HEK293 (cell line): ENCODE data around the gene SLC16A4.

Experiments
- GFI1B ChIP-seq: fragments of 450-650 bp; formaldehyde crosslinking; IDR thresholded peaks from 2 replicates; pipeline ENCODE4 v1.5.1; 2016; ENCODE audit warnings: missing biosample characterization, missing genetic modification characterization
- KLF8 ChIP-seq: fragments of 450-650 bp; formaldehyde crosslinking; IDR thresholded peaks from 2 replicates; pipeline ENCODE4 v1.5.1; 2016; ENCODE audit warnings: missing biosample characterization, missing genetic modification characterization
- OSR2 ChIP-seq: fragments of 450-650 bp; formaldehyde crosslinking; IDR thresholded peaks from 2 replicates; pipeline ENCODE4 v1.5.1; 2016; ENCODE audit warnings: missing biosample characterization, missing genetic modification characterization
- ZBTB1 ChIP-seq: fragments of 450-650 bp; formaldehyde crosslinking; IDR thresholded peaks from 2 replicates; pipeline ENCODE4 v1.5.1; 2016; ENCODE audit warnings: missing biosample characterization, missing genetic modification characterization
- ZBTB21 ChIP-seq: fragments of 450-650 bp; formaldehyde crosslinking; IDR thresholded peaks from 2 replicates; pipeline ENCODE4 v1.5.1; 2017; ENCODE audit warnings: missing biosample characterization, missing genetic modification characterization
- ZBTB48 ChIP-seq: fragments of 450-650 bp; formaldehyde crosslinking; IDR thresholded peaks from 2 replicates; pipeline ENCODE4 v1.5.1; 2016; ENCODE audit warnings: missing biosample characterization, missing genetic modification characterization
- ZBTB7A ChIP-seq: fragments of 450-650 bp; formaldehyde crosslinking; IDR thresholded peaks from 2 replicates; pipeline ENCODE4 v1.5.1; 2016; ENCODE audit warnings: low read depth, missing biosample characterization, missing genetic modification characterization
- ZBTB8A ChIP-seq: fragments of 450-650 bp; formaldehyde crosslinking; IDR thresholded peaks from 2 replicates; pipeline ENCODE4 v1.5.1; 2016; ENCODE audit warnings: missing biosample characterization, missing genetic modification characterization
- ZFP37 ChIP-seq: fragments of 450-650 bp; formaldehyde crosslinking; IDR thresholded peaks from 2 replicates; pipeline ENCODE4 v1.5.1; 2016; ENCODE audit warnings: missing biosample characterization, missing genetic modification characterization
- ZFP41 ChIP-seq: fragments of 450-650 bp; formaldehyde crosslinking; IDR thresholded peaks from 2 replicates; pipeline ENCODE4 v1.5.1; 2016; ENCODE audit warnings: missing biosample characterization, missing genetic modification characterization, borderline replicate concordance
- ZNF146 ChIP-seq: fragments of 450-650 bp; formaldehyde crosslinking; IDR thresholded peaks from 2 replicates; pipeline ENCODE4 v1.5.1; 2016; ENCODE audit warnings: missing biosample characterization, missing genetic modification characterization
- ZNF221 ChIP-seq: fragments of 450-650 bp; formaldehyde crosslinking; IDR thresholded peaks from 2 replicates; pipeline ENCODE4 v1.5.1; 2017; ENCODE audit warnings: missing biosample characterization, missing genetic modification characterization, borderline replicate concordance
- ZNF292 ChIP-seq: fragments of 450-650 bp; formaldehyde crosslinking; IDR thresholded peaks from 2 replicates; pipeline ENCODE4 v1.5.1; 2016; ENCODE audit warnings: low read depth, missing biosample characterization, missing genetic modification characterization, borderline replicate concordance
- ZNF37A ChIP-seq: fragments of 450-650 bp; IDR thresholded peaks from 2 replicates; pipeline ENCODE4 v1.5.1; 2018; ENCODE audit warnings: missing biosample characterization, missing genetic modification characterization
- ZNF416 ChIP-seq: fragments of 450-650 bp; formaldehyde crosslinking; IDR thresholded peaks from 2 replicates; pipeline ENCODE4 v1.5.1; 2016; ENCODE audit warnings: missing biosample characterization, missing genetic modification characterization
- ZNF510 ChIP-seq: fragments of 450-650 bp; formaldehyde crosslinking; IDR thresholded peaks from 2 replicates; pipeline ENCODE4 v1.5.1; 2018; ENCODE audit warnings: mild to moderate bottlenecking, missing genetic modification characterization, missing biosample characterization; ENCODE audit not compliant: insufficient replicate concordance
- ZNF548 ChIP-seq: fragments of 450-650 bp; formaldehyde crosslinking; IDR thresholded peaks from 2 replicates; pipeline ENCODE4 v1.5.1; 2016; ENCODE audit warnings: missing biosample characterization, missing genetic modification characterization
- ZNF561 ChIP-seq: fragments of 450-650 bp; IDR thresholded peaks from 2 replicates; pipeline ENCODE4 v1.5.1; 2018; ENCODE audit warnings: missing biosample characterization, missing genetic modification characterization, borderline replicate concordance
- ZNF654 ChIP-seq: fragments of 450-650 bp; formaldehyde crosslinking; IDR thresholded peaks from 2 replicates; pipeline ENCODE4 v1.5.1; 2016; ENCODE audit warnings: low read depth, missing biosample characterization, missing genetic modification characterization
- ZNF664 ChIP-seq: fragments of 450-650 bp; formaldehyde crosslinking; IDR thresholded peaks from 2 replicates; pipeline ENCODE4 v1.5.1; 2016; ENCODE audit warnings: missing biosample characterization, missing genetic modification characterization
- ZNF76 ChIP-seq: fragments of 450-650 bp; formaldehyde crosslinking; IDR thresholded peaks from 2 replicates; pipeline ENCODE4; 2016; ENCODE audit warnings: low read depth, missing biosample characterization, missing genetic modification characterization, borderline replicate concordance
- TF ChIP-seq, protein P1 (sequence below): fragments of 450-650 bp; formaldehyde crosslinking; conservative IDR thresholded peaks from 2 replicates; pipeline ENCODE4 v1.5.1; 2016; ENCODE audit warnings: low read depth, missing biosample characterization, missing genetic modification characterization
- TF ChIP-seq, protein P2 (sequence below): fragments of 450-650 bp; formaldehyde crosslinking; IDR thresholded peaks from 2 replicates; pipeline ENCODE4 v1.5.1; 2017; ENCODE audit warnings: missing biosample characterization, missing genetic modification characterization
- TF ChIP-seq, protein P3 (sequence below): IDR thresholded peaks from 2 replicates; pipeline ENCODE4 v1.6.1; 2011; ENCODE audit warnings: mild to moderate bottlenecking, low read depth, low read length, borderline replicate concordance
- TF ChIP-seq, protein P4 (sequence below): fragments of 450-650 bp; formaldehyde crosslinking; IDR thresholded peaks from 2 replicates; pipeline ENCODE4 v1.5.1; 2017; ENCODE audit warnings: missing biosample characterization, missing genetic modification characterization
- TF ChIP-seq, protein P5 (sequence below): fragments of 450-650 bp; formaldehyde crosslinking; IDR thresholded peaks from 2 replicates; pipeline ENCODE4 v1.5.1; 2016; ENCODE audit warnings: missing biosample characterization, missing genetic modification characterization
- TF ChIP-seq, protein P6 (sequence below): fragments of 450-650 bp; formaldehyde crosslinking; IDR thresholded peaks from 2 replicates; pipeline ENCODE4; 2016; ENCODE audit warnings: missing biosample characterization, missing genetic modification characterization
- TF ChIP-seq, protein P7 (sequence below): fragments of 450-650 bp; formaldehyde crosslinking; IDR thresholded peaks from 2 replicates; pipeline ENCODE4 v1.5.1; 2017; ENCODE audit warnings: missing biosample characterization, missing genetic modification characterization

SLC16A4 gene

DNA sequence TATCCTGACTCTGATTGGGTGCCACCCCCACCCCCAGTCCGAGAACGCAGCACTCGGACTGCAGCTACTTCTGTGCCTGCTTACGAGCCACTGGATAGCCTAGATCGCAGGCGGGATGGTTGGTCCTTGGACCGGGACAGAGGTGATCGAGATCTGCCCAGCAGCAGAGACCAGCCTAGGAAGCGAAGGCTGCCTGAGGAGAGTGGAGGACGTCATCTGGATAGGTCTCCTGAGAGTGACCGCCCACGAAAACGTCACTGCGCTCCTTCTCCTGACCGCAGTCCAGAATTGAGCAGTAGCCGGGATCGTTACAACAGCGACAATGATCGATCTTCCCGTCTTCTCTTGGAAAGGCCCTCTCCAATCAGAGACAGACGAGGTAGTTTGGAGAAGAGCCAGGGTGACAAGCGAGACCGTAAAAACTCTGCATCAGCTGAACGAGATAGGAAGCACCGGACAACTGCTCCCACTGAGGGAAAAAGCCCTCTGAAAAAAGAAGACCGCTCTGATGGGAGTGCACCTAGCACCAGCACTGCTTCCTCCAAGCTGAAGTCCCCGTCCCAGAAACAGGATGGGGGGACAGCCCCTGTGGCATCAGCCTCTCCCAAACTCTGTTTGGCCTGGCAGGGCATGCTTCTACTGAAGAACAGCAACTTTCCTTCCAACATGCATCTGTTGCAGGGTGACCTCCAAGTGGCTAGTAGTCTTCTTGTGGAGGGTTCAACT is 49.5 kb downstream of the SLC16A4 start (continued):
- TF ChIP-seq, protein P1, sequence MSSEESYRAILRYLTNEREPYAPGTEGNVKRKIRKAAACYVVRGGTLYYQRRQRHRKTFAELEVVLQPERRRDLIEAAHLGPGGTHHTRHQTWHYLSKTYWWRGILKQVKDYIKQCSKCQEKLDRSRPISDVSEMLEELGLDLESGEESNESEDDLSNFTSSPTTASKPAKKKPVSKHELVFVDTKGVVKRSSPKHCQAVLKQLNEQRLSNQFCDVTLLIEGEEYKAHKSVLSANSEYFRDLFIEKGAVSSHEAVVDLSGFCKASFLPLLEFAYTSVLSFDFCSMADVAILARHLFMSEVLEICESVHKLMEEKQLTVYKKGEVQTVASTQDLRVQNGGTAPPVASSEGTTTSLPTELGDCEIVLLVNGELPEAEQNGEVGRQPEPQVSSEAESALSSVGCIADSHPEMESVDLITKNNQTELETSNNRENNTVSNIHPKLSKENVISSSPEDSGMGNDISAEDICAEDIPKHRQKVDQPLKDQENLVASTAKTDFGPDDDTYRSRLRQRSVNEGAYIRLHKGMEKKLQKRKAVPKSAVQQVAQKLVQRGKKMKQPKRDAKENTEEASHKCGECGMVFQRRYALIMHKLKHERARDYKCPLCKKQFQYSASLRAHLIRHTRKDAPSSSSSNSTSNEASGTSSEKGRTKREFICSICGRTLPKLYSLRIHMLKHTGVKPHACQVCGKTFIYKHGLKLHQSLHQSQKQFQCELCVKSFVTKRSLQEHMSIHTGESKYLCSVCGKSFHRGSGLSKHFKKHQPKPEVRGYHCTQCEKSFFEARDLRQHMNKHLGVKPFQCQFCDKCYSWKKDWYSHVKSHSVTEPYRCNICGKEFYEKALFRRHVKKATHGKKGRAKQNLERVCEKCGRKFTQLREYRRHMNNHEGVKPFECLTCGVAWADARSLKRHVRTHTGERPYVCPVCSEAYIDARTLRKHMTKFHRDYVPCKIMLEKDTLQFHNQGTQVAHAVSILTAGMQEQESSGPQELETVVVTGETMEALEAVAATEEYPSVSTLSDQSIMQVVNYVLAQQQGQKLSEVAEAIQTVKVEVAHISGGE (tag by site-specific recombination) = no peak
- no peak for TF ChIP-seq ZFP41 (tag by site-specific recombination)
- TF ChIP-seq ZNF292 (tag by site-specific recombination) = no peak
- TF ChIP-seq, protein P2, sequence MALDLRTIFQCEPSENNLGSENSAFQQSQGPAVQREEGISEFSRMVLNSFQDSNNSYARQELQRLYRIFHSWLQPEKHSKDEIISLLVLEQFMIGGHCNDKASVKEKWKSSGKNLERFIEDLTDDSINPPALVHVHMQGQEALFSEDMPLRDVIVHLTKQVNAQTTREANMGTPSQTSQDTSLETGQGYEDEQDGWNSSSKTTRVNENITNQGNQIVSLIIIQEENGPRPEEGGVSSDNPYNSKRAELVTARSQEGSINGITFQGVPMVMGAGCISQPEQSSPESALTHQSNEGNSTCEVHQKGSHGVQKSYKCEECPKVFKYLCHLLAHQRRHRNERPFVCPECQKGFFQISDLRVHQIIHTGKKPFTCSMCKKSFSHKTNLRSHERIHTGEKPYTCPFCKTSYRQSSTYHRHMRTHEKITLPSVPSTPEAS = no peak
- TF ChIP-seq ZNF510 (tag by site-specific recombination) = no peak
- no peak for TF ChIP-seq ZBTB1
- no peak for TF ChIP-seq ZBTB8A (tag by site-specific recombination)
- 0 out of 2 replicates have a peak, but pooled peaks have one; percentile 18 for TF ChIP-seq KLF8
- TF ChIP-seq ZNF654 (tag by site-specific recombination) = no peak
- TF ChIP-seq OSR2 = peak; percentile 87
- no peak for TF ChIP-seq GFI1B (tag by site-specific recombination)
- TF ChIP-seq ZNF146 (tag by site-specific recombination) = no peak
- TF ChIP-seq ZNF76 = no peak
- TF ChIP-seq ZNF221 (tag by site-specific recombination) = no peak
- TF ChIP-seq, protein P3, sequence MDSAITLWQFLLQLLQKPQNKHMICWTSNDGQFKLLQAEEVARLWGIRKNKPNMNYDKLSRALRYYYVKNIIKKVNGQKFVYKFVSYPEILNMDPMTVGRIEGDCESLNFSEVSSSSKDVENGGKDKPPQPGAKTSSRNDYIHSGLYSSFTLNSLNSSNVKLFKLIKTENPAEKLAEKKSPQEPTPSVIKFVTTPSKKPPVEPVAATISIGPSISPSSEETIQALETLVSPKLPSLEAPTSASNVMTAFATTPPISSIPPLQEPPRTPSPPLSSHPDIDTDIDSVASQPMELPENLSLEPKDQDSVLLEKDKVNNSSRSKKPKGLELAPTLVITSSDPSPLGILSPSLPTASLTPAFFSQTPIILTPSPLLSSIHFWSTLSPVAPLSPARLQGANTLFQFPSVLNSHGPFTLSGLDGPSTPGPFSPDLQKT = no peak
- no peak for TF ChIP-seq ZNF664 (tag by site-specific recombination)
- no peak for TF ChIP-seq ZBTB7A (tag by site-specific recombination)
- no peak for TF ChIP-seq ZBTB48 (tag by site-specific recombination)
- no peak for TF ChIP-seq ZNF416 (tag by site-specific recombination)
- TF ChIP-seq ZNF561 = no peak
- TF ChIP-seq ZFP37 (tag by site-specific recombination) = peak; percentile 22; the same call in 1 of the 2 replicates
- TF ChIP-seq, protein P4, sequence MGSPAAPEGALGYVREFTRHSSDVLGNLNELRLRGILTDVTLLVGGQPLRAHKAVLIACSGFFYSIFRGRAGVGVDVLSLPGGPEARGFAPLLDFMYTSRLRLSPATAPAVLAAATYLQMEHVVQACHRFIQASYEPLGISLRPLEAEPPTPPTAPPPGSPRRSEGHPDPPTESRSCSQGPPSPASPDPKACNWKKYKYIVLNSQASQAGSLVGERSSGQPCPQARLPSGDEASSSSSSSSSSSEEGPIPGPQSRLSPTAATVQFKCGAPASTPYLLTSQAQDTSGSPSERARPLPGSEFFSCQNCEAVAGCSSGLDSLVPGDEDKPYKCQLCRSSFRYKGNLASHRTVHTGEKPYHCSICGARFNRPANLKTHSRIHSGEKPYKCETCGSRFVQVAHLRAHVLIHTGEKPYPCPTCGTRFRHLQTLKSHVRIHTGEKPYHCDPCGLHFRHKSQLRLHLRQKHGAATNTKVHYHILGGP (tag by site-specific recombination) = no peak
- no peak for TF ChIP-seq ZNF548 (tag by site-specific recombination)
- no peak for TF ChIP-seq ZNF37A (tag by site-specific recombination)
- TF ChIP-seq, protein P5, sequence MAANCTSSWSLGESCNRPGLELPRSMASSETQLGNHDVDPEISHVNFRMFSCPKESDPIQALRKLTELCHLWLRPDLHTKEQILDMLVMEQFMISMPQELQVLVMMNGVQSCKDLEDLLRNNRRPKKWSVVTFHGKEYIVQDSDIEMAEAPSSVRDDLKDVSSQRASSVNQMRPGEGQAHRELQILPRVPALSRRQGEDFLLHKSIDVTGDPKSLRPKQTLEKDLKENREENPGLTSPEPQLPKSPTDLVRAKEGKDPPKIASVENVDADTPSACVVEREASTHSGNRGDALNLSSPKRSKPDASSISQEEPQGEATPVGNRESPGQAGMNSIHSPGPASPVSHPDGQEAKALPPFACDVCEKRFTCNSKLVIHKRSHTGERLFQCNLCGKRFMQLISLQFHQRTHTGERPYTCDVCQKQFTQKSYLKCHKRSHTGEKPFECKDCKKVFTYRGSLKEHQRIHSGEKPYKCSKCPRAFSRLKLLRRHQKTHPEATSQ (tag by site-specific recombination) = no peak
- TF ChIP-seq, protein P6, sequence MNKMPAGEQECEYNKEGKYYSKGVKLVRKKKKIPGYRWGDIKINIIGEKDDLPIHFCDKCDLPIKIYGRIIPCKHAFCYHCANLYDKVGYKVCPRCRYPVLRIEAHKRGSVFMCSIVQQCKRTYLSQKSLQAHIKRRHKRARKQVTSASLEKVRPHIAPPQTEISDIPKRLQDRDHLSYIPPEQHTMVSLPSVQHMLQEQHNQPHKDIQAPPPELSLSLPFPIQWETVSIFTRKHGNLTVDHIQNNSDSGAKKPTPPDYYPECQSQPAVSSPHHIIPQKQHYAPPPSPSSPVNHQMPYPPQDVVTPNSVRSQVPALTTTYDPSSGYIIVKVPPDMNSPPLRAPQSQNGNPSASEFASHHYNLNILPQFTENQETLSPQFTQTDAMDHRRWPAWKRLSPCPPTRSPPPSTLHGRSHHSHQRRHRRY (tag by site-specific recombination) = no peak
- TF ChIP-seq, protein P7, sequence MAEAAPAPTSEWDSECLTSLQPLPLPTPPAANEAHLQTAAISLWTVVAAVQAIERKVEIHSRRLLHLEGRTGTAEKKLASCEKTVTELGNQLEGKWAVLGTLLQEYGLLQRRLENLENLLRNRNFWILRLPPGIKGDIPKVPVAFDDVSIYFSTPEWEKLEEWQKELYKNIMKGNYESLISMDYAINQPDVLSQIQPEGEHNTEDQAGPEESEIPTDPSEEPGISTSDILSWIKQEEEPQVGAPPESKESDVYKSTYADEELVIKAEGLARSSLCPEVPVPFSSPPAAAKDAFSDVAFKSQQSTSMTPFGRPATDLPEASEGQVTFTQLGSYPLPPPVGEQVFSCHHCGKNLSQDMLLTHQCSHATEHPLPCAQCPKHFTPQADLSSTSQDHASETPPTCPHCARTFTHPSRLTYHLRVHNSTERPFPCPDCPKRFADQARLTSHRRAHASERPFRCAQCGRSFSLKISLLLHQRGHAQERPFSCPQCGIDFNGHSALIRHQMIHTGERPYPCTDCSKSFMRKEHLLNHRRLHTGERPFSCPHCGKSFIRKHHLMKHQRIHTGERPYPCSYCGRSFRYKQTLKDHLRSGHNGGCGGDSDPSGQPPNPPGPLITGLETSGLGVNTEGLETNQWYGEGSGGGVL (tag by site-specific recombination) = no peak
- TF ChIP-seq ZBTB21 (tag by site-specific recombination) = peak; percentile 86
